ENCODE results near the gene WDFY4. TPM values are rescaled to one million over a fixed set of nuclear protein-coding genes. Genes with fewer than 3 reads are reported as not detected.

The WDFY4 gene
- total and polyA plus RNA-seq, 2 donors (not counting 3 experiments of a cell fraction or from before 2014, with no cell fraction given) = 10.1 to 10.2 TPM

GRCh38 chr10:49008091-49008490 lies 323.4 kb downstream of the WDFY4 start:
- Histone ChIP-seq H3K4me1 (ENCODE audit: control insufficient read depth, extremely low read depth, insufficient read depth, low read length) (no peaks in the 10 kb centered on the region), H3K27ac (ENCODE audit: insufficient read depth, low read depth, low read length) (no peak overlapping the region), H3K4me3 (replicated peaks in 1 of 3; ENCODE audit: insufficient read depth in 1 of 3, low read depth in 1 of 3, low read length in 3 of 3) (no peak overlapping the region), H3K79me2 (ENCODE audit: control insufficient read depth, insufficient read depth, low read length) (no peaks in the 10 kb centered on the region), H3K27me3 (ENCODE audit: control insufficient read depth in 2 of 2, insufficient read depth in 2 of 2, low read length in 2 of 2) (no peaks in the 10 kb centered on the region), H3K4me2 (ENCODE audit: insufficient read depth, low read length) (no peak overlapping the region), H3K9me1 (replicated peaks; ENCODE audit: control insufficient read depth, extremely low read depth, insufficient read depth, low read length) (no peaks in the 10 kb centered on the region), H3K36me3 (ENCODE audit: control insufficient read depth in 2 of 2, extremely low read depth in 1 of 2, insufficient read depth in 2 of 2, low read length in 2 of 2) (no peaks in the 10 kb centered on the region), H2AFZ (ENCODE audit: low read depth, low read length) (no peak overlapping the region), H3K9ac (replicated peaks; ENCODE audit: extremely low read depth, insufficient read depth, low read length) (no peak overlapping the region), H3K9me3 (replicated peaks; ENCODE audit: control insufficient read depth, insufficient read depth, low read length) (no peaks in the 10 kb centered on the region), H4K20me1 (replicated peaks; ENCODE audit: control insufficient read depth, extremely low read depth, insufficient read depth, low read length) (no peaks in the 10 kb centered on the region)
- intact Hi-C loops (cut with micrococcal nuclease) = no loop called here
- dilution Hi-C loops (cut with MboI; ENCODE audit: extremely low pct_ligation_motif_present, low sequenced_read_pairs) = no loop called here
- ChIA-PET CTCF (no interaction called here), POLR2A (no interaction called here)
- DNase-seq (ENCODE audit: low read depth, low spot score) (no peak), FAIRE-seq (no peak)
- TF ChIP-seq MAX (IDR thresholded peaks at IDR 0.05; ENCODE audit: insufficient read depth, insufficient read length) = no peak
- TF ChIP-seq JUN (IDR thresholded peaks at IDR 0.05; ENCODE audit: borderline replicate concordance, insufficient read depth, insufficient read length, low read depth) = no peak
- no peak for TF ChIP-seq EZH2 (IDR thresholded peaks at IDR 0.05; ENCODE audit: borderline replicate concordance, low read depth, low read length, severe bottlenecking)
- no peak for TF ChIP-seq POLR2AphosphoS5 (IDR thresholded peaks at IDR 0.05; ENCODE audit: insufficient read depth, low read depth, low read length)
- no peak for TF ChIP-seq FOS (IDR thresholded peaks at IDR 0.05; ENCODE audit: borderline replicate concordance, insufficient read depth, low read length)
- TF ChIP-seq CTCF (IDR thresholded peaks at IDR 0.05; ENCODE audit: extremely low read depth in 1 of 2, insufficient read depth in 1 of 2, low read depth in 1 of 2, low read length in 2 of 2) = no peak
- TF ChIP-seq MYC (IDR thresholded peaks at IDR 0.05; ENCODE audit: low read depth, low read length) = no peak
- TF ChIP-seq POLR2A (IDR thresholded peaks at IDR 0.05; ENCODE audit: low read depth, low read length) = no peak
- no peak for TF ChIP-seq GATA2 (IDR thresholded peaks at IDR 0.05; ENCODE audit: insufficient read depth, insufficient read length, low read depth, low read length)
- no TSS peak for BruUV-seq (replicated peaks)
